Hepatocyte (in vitro differentiated cells): ENCODE measurements around the gene FGFR3. TPM values are rescaled to one million over a fixed set of nuclear protein-coding genes. Genes with fewer than 3 reads are reported as not detected.

ENCODE experiments used
- DNase-seq: peaks from one replicate; pipeline ENCODE4 v3.0.0-alpha.2; 2016; ENCODE audit warnings: low spot score
- H2AFZ ChIP-seq: fragments of 200-600 bp; sonication (generic); 2 replicates; pipeline ENCODE4 v1.6.0; 2016; ENCODE audit warnings: antibody characterized with exemption, mild to moderate bottlenecking
- H3K27ac ChIP-seq: fragments of 200-600 bp; sonication (generic); 2 replicates; pipeline ENCODE4 v1.5.1; 2016; ENCODE audit warnings: mild to moderate bottlenecking
- H3K27me3 ChIP-seq: fragments of 200-600 bp; sonication (generic); 2 replicates; pipeline ENCODE4 v1.6.1; 2016
- H3K36me3 ChIP-seq: fragments of 200-600 bp; sonication (generic); replicated peaks from 2 replicates; pipeline ENCODE4 v1.5.1; 2016; ENCODE audit warnings: low read depth; ENCODE audit not compliant: insufficient read depth
- H3K4me1 ChIP-seq: fragments of 200-600 bp; sonication (generic); 2 replicates; pipeline ENCODE4 v1.5.1; 2016; ENCODE audit warnings: mild to moderate bottlenecking, moderate library complexity; ENCODE audit not compliant: insufficient read depth
- H3K4me2 ChIP-seq: fragments of 200-600 bp; sonication (generic); 2 replicates; pipeline ENCODE4 v1.6.0; 2016
- H3K4me3 ChIP-seq: fragments of 200-600 bp; sonication (generic); 2 replicates; pipeline ENCODE4 v1.5.1; 2016; ENCODE audit warnings: mild to moderate bottlenecking
- H3K79me2 ChIP-seq: fragments of 200-600 bp; sonication (generic); 2 replicates; pipeline ENCODE4 v1.6.0; 2017; ENCODE audit warnings: mild to moderate bottlenecking
- H3K9me2 ChIP-seq: fragments of 200-600 bp; sonication (generic); replicated peaks from 2 replicates; pipeline ENCODE4 v1.6.0; 2017; ENCODE audit warnings: mild to moderate bottlenecking; ENCODE audit not compliant: insufficient read depth
- H3K9me3 ChIP-seq: fragments of 200-600 bp; sonication (generic); 2 replicates; pipeline ENCODE4 v1.5.1; 2016; ENCODE audit warnings: low read depth, mild to moderate bottlenecking
- H4K20me1 ChIP-seq: fragments of 200-600 bp; sonication (generic); 2 replicates; pipeline ENCODE4 v1.6.0; 2016; ENCODE audit warnings: mild to moderate bottlenecking; ENCODE audit not compliant: insufficient read depth, poor library complexity, severe bottlenecking
- EZH2 ChIP-seq: fragments of 200-600 bp; sonication (generic); IDR thresholded peaks from 2 replicates; pipeline ENCODE4 v1.6.1; 2016; ENCODE audit warnings: antibody characterized with exemption, mild to moderate bottlenecking, borderline replicate concordance
- EZH2phosphoT487 ChIP-seq: fragments of 200-600 bp; sonication (generic); IDR thresholded peaks from one replicate; pipeline ENCODE4 v1.6.1; 2018; ENCODE audit warnings: antibody characterized with exemption, mild to moderate bottlenecking, low read depth, moderate library complexity; ENCODE audit not compliant: unreplicated experiment, severe bottlenecking
- WGBS: methylation state at CpG from one replicate; pipeline ENCODE4 v1.1.6; 2016; ENCODE audit warnings: low lambda C conversion rate; ENCODE audit errors: missing lambda C conversion rate; 5-methylcytosine and 5-hydroxymethylcytosine counted together
- polyA plus RNA-seq: library from polyadenylated mRNA; unstranded; fragments of >200 nt; fragmentation: Nextera tagmentation; extraction: Ambion mirVana; gene quantifications from 2 replicates; pipeline ENCODE4 v1.2.1, GENCODE V29; 2016
- total RNA-seq: library from RNA; depleted of rRNA; stranded (reverse); fragments of >200 nt; gene quantifications from 2 replicates; pipeline ENCODE4 v1.2.3, GENCODE V29; 2014
- TF ChIP-seq, protein P1 (sequence below): fragments of 200-600 bp; sonication (generic); IDR thresholded peaks from 2 replicates; pipeline ENCODE4 v1.5.1; 2016; ENCODE audit warnings: antibody characterized with exemption, mild to moderate bottlenecking; ENCODE audit not compliant: poor library complexity

The FGFR3 gene
- total and polyA plus RNA-seq, 2 experiments from 2014 or later = 82.0 to 99.8 TPM

DNA sequence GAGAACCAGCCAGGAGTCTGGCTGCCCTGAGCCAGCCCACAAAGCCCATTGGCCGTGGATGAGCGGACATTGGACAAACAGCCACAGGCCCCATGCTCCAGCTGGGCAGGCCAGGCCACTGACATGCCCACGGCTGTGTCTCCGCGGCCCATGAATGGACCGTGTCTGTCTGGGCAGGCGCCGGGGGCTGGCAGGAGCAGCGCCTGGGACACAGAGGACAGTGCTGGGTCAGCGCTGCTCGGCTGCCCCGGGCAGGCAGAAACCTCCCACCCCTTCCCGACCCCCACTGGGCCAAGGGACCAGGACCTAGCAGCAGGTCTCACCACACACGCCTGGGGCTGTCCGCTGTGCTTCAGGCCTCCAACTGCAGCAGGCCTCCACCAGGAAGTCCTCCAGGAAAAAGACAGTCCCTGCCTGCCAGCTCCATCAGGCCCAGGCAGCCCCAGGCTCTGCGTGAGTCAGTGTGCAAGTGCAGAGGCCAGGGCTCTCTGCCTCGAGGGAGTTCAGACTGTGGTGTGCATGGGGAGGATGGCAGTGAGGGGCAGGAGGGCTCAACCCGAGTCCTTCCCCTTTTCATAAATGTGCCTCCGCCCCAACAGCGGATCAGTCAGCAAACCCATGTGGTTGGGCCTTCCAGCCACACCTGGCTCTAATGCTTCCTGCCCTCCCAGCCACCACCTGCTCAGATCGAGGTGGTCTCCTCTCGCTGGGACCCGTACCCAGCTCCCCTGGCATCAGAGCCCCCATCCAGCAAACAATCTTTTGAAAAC, 17.2 kb upstream of the FGFR3 start:
- H3K9me2 ChIP-seq = no peaks in the 10 kb centered on the region
- no peaks in the 10 kb centered on the region for H3K27me3 ChIP-seq
- no peak overlapping the region for H3K27ac ChIP-seq
- WGBS = 81% methylated on average over 23 of the region's 23 CpGs
- H2AFZ ChIP-seq = no peak overlapping the region
- H4K20me1 ChIP-seq = no peaks in the 10 kb centered on the region
- DNase-seq = no peak
- no peak for TF ChIP-seq EZH2phosphoT487
- TF ChIP-seq EZH2 = no peak
- TF ChIP-seq, protein P1, sequence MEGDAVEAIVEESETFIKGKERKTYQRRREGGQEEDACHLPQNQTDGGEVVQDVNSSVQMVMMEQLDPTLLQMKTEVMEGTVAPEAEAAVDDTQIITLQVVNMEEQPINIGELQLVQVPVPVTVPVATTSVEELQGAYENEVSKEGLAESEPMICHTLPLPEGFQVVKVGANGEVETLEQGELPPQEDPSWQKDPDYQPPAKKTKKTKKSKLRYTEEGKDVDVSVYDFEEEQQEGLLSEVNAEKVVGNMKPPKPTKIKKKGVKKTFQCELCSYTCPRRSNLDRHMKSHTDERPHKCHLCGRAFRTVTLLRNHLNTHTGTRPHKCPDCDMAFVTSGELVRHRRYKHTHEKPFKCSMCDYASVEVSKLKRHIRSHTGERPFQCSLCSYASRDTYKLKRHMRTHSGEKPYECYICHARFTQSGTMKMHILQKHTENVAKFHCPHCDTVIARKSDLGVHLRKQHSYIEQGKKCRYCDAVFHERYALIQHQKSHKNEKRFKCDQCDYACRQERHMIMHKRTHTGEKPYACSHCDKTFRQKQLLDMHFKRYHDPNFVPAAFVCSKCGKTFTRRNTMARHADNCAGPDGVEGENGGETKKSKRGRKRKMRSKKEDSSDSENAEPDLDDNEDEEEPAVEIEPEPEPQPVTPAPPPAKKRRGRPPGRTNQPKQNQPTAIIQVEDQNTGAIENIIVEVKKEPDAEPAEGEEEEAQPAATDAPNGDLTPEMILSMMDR = no peak
- no peaks in the 10 kb centered on the region for H3K36me3 ChIP-seq
- no peaks in the 10 kb centered on the region for H3K79me2 ChIP-seq
- peaks cover 36% of the 10 kb centered on the region for H3K4me1 ChIP-seq
- no peak overlapping the region for H3K4me2 ChIP-seq
- no peak overlapping the region for H3K4me3 ChIP-seq
- no peaks in the 10 kb centered on the region for H3K9me3 ChIP-seq

DNA sequence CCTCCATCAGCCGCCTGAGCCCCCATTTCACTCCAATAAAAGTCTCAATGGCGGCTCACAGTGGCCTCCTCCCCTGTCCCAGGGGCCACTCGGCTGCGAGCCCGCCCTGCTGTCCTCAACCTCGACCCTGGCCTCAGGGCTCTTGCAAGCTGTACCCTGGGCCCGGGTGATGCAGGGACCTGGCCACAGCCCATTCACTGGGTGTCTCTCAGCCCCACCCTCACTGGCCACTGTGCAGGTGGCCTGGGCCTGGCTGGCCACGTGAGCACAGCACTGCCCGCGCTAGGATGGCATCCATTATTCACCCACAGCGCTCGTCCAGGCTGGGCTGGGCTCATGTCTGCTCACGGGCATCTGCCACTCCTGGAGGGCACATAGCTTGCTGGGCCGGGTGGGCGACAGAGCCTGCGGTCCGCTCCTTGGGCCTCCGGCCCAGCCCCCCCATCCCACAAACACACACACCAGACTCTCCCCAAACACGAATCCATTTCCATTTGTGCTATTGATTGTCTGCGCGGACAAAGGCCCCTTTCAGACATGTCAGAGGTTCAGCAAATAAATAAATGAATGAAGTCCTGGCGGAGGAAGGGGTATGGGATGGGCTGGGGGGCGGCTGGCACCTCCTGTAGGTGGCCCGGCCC, 16.5 kb upstream of the FGFR3 start:
- Histone ChIP-seq H4K20me1 (no peaks in the 10 kb centered on the region), H3K4me1 (peaks cover 29% of the 10 kb centered on the region), H3K36me3 (no peaks in the 10 kb centered on the region), H3K27me3 (no peaks in the 10 kb centered on the region), H3K9me2 (no peaks in the 10 kb centered on the region), H3K79me2 (no peaks in the 10 kb centered on the region), H3K4me2 (no peak overlapping the region), H3K27ac (no peak overlapping the region), H2AFZ (no peak overlapping the region), H3K9me3 (no peaks in the 10 kb centered on the region), H3K4me3 (no peak overlapping the region)
- 90% methylated on average over 24 of the region's 24 CpGs for WGBS
- no peak for DNase-seq
- TF ChIP-seq EZH2 (no peak), EZH2phosphoT487 (no peak)
- TF ChIP-seq, protein P1 = no peak

- H2AFZ ChIP-seq = no peak overlapping the region
- WGBS = 44% methylated on average over 18 of the region's 27 CpGs
- H3K9me3 ChIP-seq = no peaks in the 10 kb centered on the region
- no peaks in the 10 kb centered on the region for H3K27me3 ChIP-seq
- H4K20me1 ChIP-seq = no peaks in the 10 kb centered on the region
- no peaks in the 10 kb centered on the region for H3K9me2 ChIP-seq
- H3K4me2 ChIP-seq = peak overlapping the region; percentile 55
- H3K4me1 ChIP-seq = peaks cover 16% of the 10 kb centered on the region
- peak; percentile 62 for DNase-seq
- no peaks in the 10 kb centered on the region for H3K79me2 ChIP-seq
- TF ChIP-seq EZH2 (no peak), EZH2phosphoT487 (no peak)
- TF ChIP-seq, protein P1 = peak; percentile 12
- H3K27ac ChIP-seq = peak overlapping the region; percentile 16
- H3K36me3 ChIP-seq = no peaks in the 10 kb centered on the region
- no peak overlapping the region for H3K4me3 ChIP-seq
Measured at GRCh38 chr4:1777822-1778641, 15.1 kb upstream of the FGFR3 start.
